Fibroblast of lung (primary cell): ENCODE results near the gene KLHDC4. TPM values are rescaled to one million over a fixed set of nuclear protein-coding genes. Genes with fewer than 3 reads are reported as not detected.
A peak's percentile ranks its signal among the peaks of the same experiment; 100 is the strongest.

ENCODE experiments used
- DNase-seq, 2 donors: peaks; one replicate each; pipeline versions ENCODE4 v3.0.0 to v3.0.0-alpha.2; 2010; ENCODE audit warnings: low read depth in 2 of 2
- H2AFZ ChIP-seq: 2 replicates; pipeline ENCODE4 v1.5.1; 2012; ENCODE audit warnings: low read length, control low read depth, inconsistent platforms
- H3K27ac ChIP-seq: 2 replicates; pipeline ENCODE4 v1.5.1; 2011; ENCODE audit warnings: low read length, control low read depth; ENCODE audit not compliant: insufficient read depth
- H3K27me3 ChIP-seq: 2 replicates; pipeline ENCODE4 v1.5.1; 2011; ENCODE audit warnings: mild to moderate bottlenecking, low read length; ENCODE audit not compliant: control insufficient read depth, insufficient read depth
- H3K36me3 ChIP-seq: 2 replicates; pipeline ENCODE4 v1.5.1; 2011; ENCODE audit warnings: low read length; ENCODE audit not compliant: control insufficient read depth, insufficient read depth
- H3K4me1 ChIP-seq: 2 replicates; pipeline ENCODE4 v1.5.1; 2011; ENCODE audit warnings: low read length; ENCODE audit not compliant: control insufficient read depth, insufficient read depth; ENCODE audit errors: extremely low read depth
- H3K4me2 ChIP-seq: 2 replicates; pipeline ENCODE4 v1.5.1; 2011; ENCODE audit warnings: low read length, control low read depth; ENCODE audit not compliant: insufficient read depth; ENCODE audit errors: extremely low read depth
- H3K4me3 ChIP-seq, 4 experiments: fragments of 200-600 bp in 1 of 4; sonication (generic) in 1 of 4; replicated peaks in 1 of 4; 2 replicates each; pipeline ENCODE4 v1.5.1; 2011 to 2016; ENCODE audit warnings: low read length in 4 of 4, low read depth in 3 of 4, mild to moderate bottlenecking in 3 of 4, control low read depth in 2 of 4, inconsistent platforms in 1 of 4, mixed read lengths in 1 of 4; ENCODE audit not compliant: insufficient read depth in 1 of 4; ENCODE audit errors: control extremely low read depth in 1 of 4
- H3K79me2 ChIP-seq: 2 replicates; pipeline ENCODE4 v1.5.1; 2012; ENCODE audit warnings: mild to moderate bottlenecking, low read length, inconsistent platforms; ENCODE audit not compliant: control insufficient read depth, insufficient read depth
- H3K9ac ChIP-seq: 2 replicates; pipeline ENCODE4 v1.5.1; 2011; ENCODE audit warnings: mild to moderate bottlenecking, low read length, control low read depth; ENCODE audit not compliant: insufficient read depth
- H3K9me3 ChIP-seq: 2 replicates; pipeline ENCODE4 v1.5.1; 2012; ENCODE audit warnings: low read depth, low read length; ENCODE audit not compliant: control insufficient read depth, insufficient read depth
- H4K20me1 ChIP-seq: 2 replicates; pipeline ENCODE4 v1.5.1; 2011; ENCODE audit warnings: low read length; ENCODE audit not compliant: control insufficient read depth, insufficient read depth; ENCODE audit errors: extremely low read depth
- CTCF ChIP-seq, 2 donors: IDR thresholded peaks in 1 of 2; conservative IDR thresholded peaks in 1 of 2; 1 replicate in 1 of 2; 2 replicates in 1 of 2; pipeline ENCODE4 v1.5.1; 2011 to 2012; ENCODE audit warnings: low read length in 2 of 2, control low read depth in 1 of 2, inconsistent platforms in 1 of 2, low read depth in 1 of 2, mild to moderate bottlenecking in 1 of 2
- EZH2 ChIP-seq: IDR thresholded peaks from 2 replicates; pipeline ENCODE4 v1.5.1; 2012; ENCODE audit warnings: low read length, control low read depth, mild to moderate bottlenecking; ENCODE audit errors: missing control alignments
- polyA plus RNA-seq, 2 donors: library from polyadenylated mRNA; depleted of rRNA in 1 of 2; stranded (reverse) in 1 of 2; unstranded in 1 of 2; fragments of >200 nt; gene quantifications; 2 replicates each; pipeline ENCODE4 v1.2.1, GENCODE V29; 2011 to 2012; ENCODE audit warnings: missing spikeins in 1 of 2
- total RNA-seq: library from RNA; depleted of rRNA; stranded (reverse); fragments of >200 nt; gene quantifications from 2 replicates; pipeline ENCODE4 v1.2.1, GENCODE V29; 2014

Gene KLHDC4
- total and polyA plus RNA-seq, 2 donors (not counting 1 experiment from before 2014, with no cell fraction given), result 7.3 to 17.8 TPM

GRCh38 chr16:87757841-87758426 lies 7.9 kb downstream of the KLHDC4 start:
- H3K36me3 ChIP-seq, result peaks cover 9% of the 10 kb centered on the region
- no peak overlapping the region for H3K4me2 ChIP-seq
- TF ChIP-seq EZH2 (no peak), CTCF (conservative IDR thresholded peaks at IDR 0.05 in 1 of 2, IDR thresholded peaks at IDR 0.05 in 1 of 2; ENCODE audit: low read depth in 1 of 2, low read length in 2 of 2) (no peak)

GRCh38 chr16:87754535-87754934 lies 11.3 kb downstream of the KLHDC4 start:
- Histone ChIP-seq H3K4me2 (no peak overlapping the region), H3K36me3 (peaks cover 5% of the 10 kb centered on the region), H3K9me3 (no peaks in the 10 kb centered on the region), H3K9ac (no peak overlapping the region), H3K4me1 (no peaks in the 10 kb centered on the region), H3K79me2 (no peaks in the 10 kb centered on the region), H2AFZ (no peak overlapping the region), H4K20me1 (no peaks in the 10 kb centered on the region), H3K27ac (no peak overlapping the region), H3K27me3 (no peaks in the 10 kb centered on the region), H3K4me3 (no peak overlapping the region)
- no peak for TF ChIP-seq CTCF (conservative IDR thresholded peaks at IDR 0.05 in 1 of 2, IDR thresholded peaks at IDR 0.05 in 1 of 2; ENCODE audit: low read depth in 1 of 2, low read length in 2 of 2)
- no peak for TF ChIP-seq EZH2
- DNase-seq, result no peak

More at GRCh38 chr16:87757841-87758426, 7.9 kb downstream of the KLHDC4 start:
- Histone ChIP-seq H3K27ac (no peak overlapping the region), H3K9ac (no peak overlapping the region), H3K4me3 (no peak overlapping the region), H3K27me3 (no peaks in the 10 kb centered on the region), H2AFZ (no peak overlapping the region), H3K9me3 (no peaks in the 10 kb centered on the region), H3K4me1 (no peaks in the 10 kb centered on the region), H4K20me1 (no peaks in the 10 kb centered on the region), H3K79me2 (peaks cover 2% of the 10 kb centered on the region)
- peak in 1 of 2 donors; percentile 45 for DNase-seq

GRCh38 chr16:87747626-87748414 lies 18.0 kb downstream of the KLHDC4 start:
- TF ChIP-seq CTCF (conservative IDR thresholded peaks at IDR 0.05 in 1 of 2, IDR thresholded peaks at IDR 0.05 in 1 of 2; ENCODE audit: low read depth in 1 of 2, low read length in 2 of 2), result no peak
- no peak for TF ChIP-seq EZH2
- no peak overlapping the region for H3K4me2 ChIP-seq
- no peaks in the 10 kb centered on the region for H4K20me1 ChIP-seq
- no peak overlapping the region for H3K9ac ChIP-seq
- H3K27ac ChIP-seq, result no peak overlapping the region
- H2AFZ ChIP-seq, result no peak overlapping the region
- no peak for DNase-seq
- H3K9me3 ChIP-seq, result no peaks in the 10 kb centered on the region
- peaks cover 10% of the 10 kb centered on the region for H3K36me3 ChIP-seq
- H3K79me2 ChIP-seq, result no peaks in the 10 kb centered on the region
- H3K27me3 ChIP-seq, result no peaks in the 10 kb centered on the region
- H3K4me3 ChIP-seq, result no peak overlapping the region
- no peaks in the 10 kb centered on the region for H3K4me1 ChIP-seq
